Endometrial microvascular endothelial cells (primary cell): ENCODE measurements around the gene MEF2D. TPM values are rescaled to one million over a fixed set of nuclear protein-coding genes. Genes with fewer than 3 reads are reported as not detected.

Experiments
- in situ Hi-C: cut with HindIII; loops from 2 replicates; pipeline ENCODE4 v1.10.0; 2017; ENCODE audit warnings: low sequenced_read_pairs, low pct_unique_long_range_greater_than_20kb; ENCODE audit errors: inconsistent ontology term
- total RNA-seq: library from RNA; depleted of rRNA; stranded (reverse); fragments of >200 nt; gene quantifications from one replicate; pipeline ENCODE4 v1.2.3, GENCODE V29; 2015; ENCODE audit errors: inconsistent ontology term

MEF2D gene
- total RNA-seq = 53.5 TPM

GRCh38 chr1:156500543-156500792 lies at the start of gene MEF2D:
TSS of gene MEF2D (minus strand) at chr1:156500775. CDS start at chr1:156483292, 17,483 bp downstream.
- in situ Hi-C loops = no loop called here

- in situ Hi-C loops = no loop called here
Measured at GRCh38 chr1:156550346-156550745, 49.8 kb upstream of the MEF2D start.

GRCh38 chr1:156549831-156550230 lies 49.3 kb upstream of the MEF2D start:
- in situ Hi-C loops = no loop called here

GRCh38 chr1:156549390-156549789 lies 48.8 kb upstream of the MEF2D start:
- in situ Hi-C loops = no loop called here

GRCh38 chr1:156547982-156548381 lies 47.4 kb upstream of the MEF2D start:
- in situ Hi-C loops = no loop called here

GRCh38 chr1:156547434-156547833 lies 46.9 kb upstream of the MEF2D start:
- in situ Hi-C loops = no loop called here

- in situ Hi-C loops = no loop called here
Measured at GRCh38 chr1:156546267-156546666, 45.7 kb upstream of the MEF2D start.

GRCh38 chr1:156544592-156545102 lies 44.1 kb upstream of the MEF2D start:
- in situ Hi-C loops = no loop called here

GRCh38 chr1:156543066-156543465 lies 42.5 kb upstream of the MEF2D start:
- in situ Hi-C loops = no loop called here

- in situ Hi-C loops = no loop called here
Measured at GRCh38 chr1:156540955-156541354, 40.4 kb upstream of the MEF2D start.

GRCh38 chr1:156539818-156540355 lies 39.3 kb upstream of the MEF2D start:
- in situ Hi-C loops = no loop called here

- in situ Hi-C loops = no loop called here
Measured at GRCh38 chr1:156538711-156539440, 38.3 kb upstream of the MEF2D start.

- in situ Hi-C loops = no loop called here
Measured at GRCh38 chr1:156537027-156537426, 36.5 kb upstream of the MEF2D start.

- in situ Hi-C loops = no loop called here
Measured at GRCh38 chr1:156534424-156535060, 34.0 kb upstream of the MEF2D start.

GRCh38 chr1:156533568-156534220 lies 33.1 kb upstream of the MEF2D start:
- in situ Hi-C loops = no loop called here

GRCh38 chr1:156532374-156532773 lies 31.8 kb upstream of the MEF2D start:
- in situ Hi-C loops = no loop called here

- in situ Hi-C loops = no loop called here
Measured at GRCh38 chr1:156530006-156530405, 29.4 kb upstream of the MEF2D start.

GRCh38 chr1:156528875-156529425 lies 28.4 kb upstream of the MEF2D start:
- in situ Hi-C loops = no loop called here

GRCh38 chr1:156528231-156528630 lies 27.7 kb upstream of the MEF2D start:
- in situ Hi-C loops = no loop called here

GRCh38 chr1:156527584-156527983 lies 27.0 kb upstream of the MEF2D start:
- in situ Hi-C loops = no loop called here
